PFSK-1 (cell line): ENCODE measurements around the gene DNAH9.

Experiments
- FOXP2 ChIP-seq: optimal IDR thresholded peaks from 2 replicates; pipeline ENCODE3; 2011; ENCODE audit warnings: borderline replicate concordance, control low read depth, inconsistent platforms; ENCODE audit not compliant: insufficient read depth; ENCODE audit errors: extremely low read length, extremely low read depth
- POLR2AphosphoS5 ChIP-seq: IDR thresholded peaks from 2 replicates; pipeline ENCODE4 v1.6.1; 2012; ENCODE audit warnings: low read depth, mild to moderate bottlenecking, control low read depth, low read length, moderate library complexity
- SIN3A ChIP-seq: IDR thresholded peaks from 2 replicates; pipeline ENCODE4 v1.6.1; 2012; ENCODE audit warnings: mild to moderate bottlenecking, low read length, moderate library complexity, borderline replicate concordance; ENCODE audit not compliant: insufficient read depth
- TAF1 ChIP-seq: IDR thresholded peaks from 2 replicates; pipeline ENCODE4 v1.6.1; 2012; ENCODE audit warnings: low read length, control low read depth, borderline replicate concordance; ENCODE audit not compliant: insufficient read depth
- TF ChIP-seq, protein P1 (sequence below), 2 experiments: IDR thresholded peaks; 2 replicates each; pipeline versions ENCODE4 v1.6.1 to v1.8.0; 2011 to 2012; ENCODE audit warnings: low read depth in 2 of 2, low read length in 2 of 2, control low read depth in 1 of 2, inconsistent platforms in 1 of 2, mild to moderate bottlenecking in 1 of 2, moderate library complexity in 1 of 2; ENCODE audit not compliant: insufficient read depth in 1 of 2

DNAH9 gene

DNA sequence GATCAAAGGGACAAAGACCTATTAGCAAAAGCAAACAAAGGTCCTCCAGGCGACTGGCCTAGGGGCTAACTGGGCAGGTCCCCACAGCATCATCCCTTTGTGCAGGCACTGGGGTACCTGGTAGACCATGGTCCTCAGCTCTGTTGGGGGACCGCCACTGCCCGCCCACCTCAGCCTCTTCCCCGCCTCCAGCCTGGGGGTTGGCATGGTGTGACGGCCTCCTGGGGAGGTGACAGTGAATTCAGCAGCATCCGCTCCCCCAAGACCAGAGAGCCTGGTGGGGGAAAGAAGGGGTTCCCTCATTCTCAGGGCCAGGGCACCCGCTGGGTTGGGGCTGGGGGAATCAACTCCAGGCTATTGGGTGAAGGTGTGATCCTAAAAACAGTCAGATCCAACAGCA, 38.7 kb upstream of the DNAH9 start:
- TF ChIP-seq POLR2AphosphoS5 (no peak), TAF1 (no peak), FOXP2 (no peak), SIN3A (no peak)
- TF ChIP-seq, protein P1, sequence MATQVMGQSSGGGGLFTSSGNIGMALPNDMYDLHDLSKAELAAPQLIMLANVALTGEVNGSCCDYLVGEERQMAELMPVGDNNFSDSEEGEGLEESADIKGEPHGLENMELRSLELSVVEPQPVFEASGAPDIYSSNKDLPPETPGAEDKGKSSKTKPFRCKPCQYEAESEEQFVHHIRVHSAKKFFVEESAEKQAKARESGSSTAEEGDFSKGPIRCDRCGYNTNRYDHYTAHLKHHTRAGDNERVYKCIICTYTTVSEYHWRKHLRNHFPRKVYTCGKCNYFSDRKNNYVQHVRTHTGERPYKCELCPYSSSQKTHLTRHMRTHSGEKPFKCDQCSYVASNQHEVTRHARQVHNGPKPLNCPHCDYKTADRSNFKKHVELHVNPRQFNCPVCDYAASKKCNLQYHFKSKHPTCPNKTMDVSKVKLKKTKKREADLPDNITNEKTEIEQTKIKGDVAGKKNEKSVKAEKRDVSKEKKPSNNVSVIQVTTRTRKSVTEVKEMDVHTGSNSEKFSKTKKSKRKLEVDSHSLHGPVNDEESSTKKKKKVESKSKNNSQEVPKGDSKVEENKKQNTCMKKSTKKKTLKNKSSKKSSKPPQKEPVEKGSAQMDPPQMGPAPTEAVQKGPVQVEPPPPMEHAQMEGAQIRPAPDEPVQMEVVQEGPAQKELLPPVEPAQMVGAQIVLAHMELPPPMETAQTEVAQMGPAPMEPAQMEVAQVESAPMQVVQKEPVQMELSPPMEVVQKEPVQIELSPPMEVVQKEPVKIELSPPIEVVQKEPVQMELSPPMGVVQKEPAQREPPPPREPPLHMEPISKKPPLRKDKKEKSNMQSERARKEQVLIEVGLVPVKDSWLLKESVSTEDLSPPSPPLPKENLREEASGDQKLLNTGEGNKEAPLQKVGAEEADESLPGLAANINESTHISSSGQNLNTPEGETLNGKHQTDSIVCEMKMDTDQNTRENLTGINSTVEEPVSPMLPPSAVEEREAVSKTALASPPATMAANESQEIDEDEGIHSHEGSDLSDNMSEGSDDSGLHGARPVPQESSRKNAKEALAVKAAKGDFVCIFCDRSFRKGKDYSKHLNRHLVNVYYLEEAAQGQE (IDR thresholded peaks at IDR 0.05; ENCODE audit: insufficient read depth in 1 of 2, low read depth in 2 of 2, low read length in 2 of 2) = no peak

DNA sequence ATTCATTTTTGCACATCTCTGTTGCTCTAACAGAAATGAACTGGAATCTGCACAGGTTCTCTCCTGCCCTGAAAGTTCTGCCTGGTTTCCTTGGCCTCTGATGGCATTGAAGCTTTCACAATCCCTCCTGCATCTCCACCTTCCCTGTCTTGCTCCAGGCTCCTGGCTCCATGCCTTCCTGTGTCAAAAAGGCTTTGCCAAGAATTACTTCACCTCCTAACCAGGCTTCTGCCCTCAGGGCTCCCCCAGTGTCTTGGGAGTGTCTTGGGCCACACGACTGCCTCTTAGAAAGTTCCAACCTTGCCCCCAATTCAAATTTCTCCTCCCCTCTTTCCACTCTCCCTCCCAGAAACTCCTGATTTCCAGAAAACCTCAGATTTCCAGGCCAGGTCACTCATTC, 37.0 kb upstream of the DNAH9 start:
- no peak for TF ChIP-seq FOXP2
- TF ChIP-seq SIN3A = no peak
- TF ChIP-seq POLR2AphosphoS5 = no peak
- TF ChIP-seq, protein P1 (IDR thresholded peaks at IDR 0.05; ENCODE audit: insufficient read depth in 1 of 2, low read depth in 2 of 2, low read length in 2 of 2) = no peak
- no peak for TF ChIP-seq TAF1

DNA sequence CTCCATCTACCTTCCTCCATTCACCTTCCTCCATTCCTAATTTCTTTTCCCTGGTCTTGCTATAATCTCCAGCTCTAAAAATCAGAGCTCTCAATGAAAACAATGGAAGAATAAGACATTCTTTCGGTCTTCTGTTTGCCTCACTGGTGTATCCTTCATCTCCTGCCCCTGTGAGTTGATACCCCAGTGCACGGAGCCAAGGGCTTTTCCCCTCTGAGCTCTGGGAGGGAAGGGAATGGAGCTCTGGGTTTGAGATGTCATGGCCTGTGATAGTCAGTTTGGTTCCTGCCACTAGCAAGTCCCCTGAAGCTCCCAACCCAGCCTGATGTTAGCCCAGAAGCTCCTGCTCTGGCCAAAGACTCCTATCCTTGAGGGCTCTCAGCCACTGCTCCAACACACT, 36.6 kb upstream of the DNAH9 start:
- TF ChIP-seq, protein P1 (IDR thresholded peaks at IDR 0.05; ENCODE audit: insufficient read depth in 1 of 2, low read depth in 2 of 2, low read length in 2 of 2) = no peak
- no peak for TF ChIP-seq SIN3A
- no peak for TF ChIP-seq TAF1
- TF ChIP-seq POLR2AphosphoS5 = no peak
- TF ChIP-seq FOXP2 = no peak

DNA sequence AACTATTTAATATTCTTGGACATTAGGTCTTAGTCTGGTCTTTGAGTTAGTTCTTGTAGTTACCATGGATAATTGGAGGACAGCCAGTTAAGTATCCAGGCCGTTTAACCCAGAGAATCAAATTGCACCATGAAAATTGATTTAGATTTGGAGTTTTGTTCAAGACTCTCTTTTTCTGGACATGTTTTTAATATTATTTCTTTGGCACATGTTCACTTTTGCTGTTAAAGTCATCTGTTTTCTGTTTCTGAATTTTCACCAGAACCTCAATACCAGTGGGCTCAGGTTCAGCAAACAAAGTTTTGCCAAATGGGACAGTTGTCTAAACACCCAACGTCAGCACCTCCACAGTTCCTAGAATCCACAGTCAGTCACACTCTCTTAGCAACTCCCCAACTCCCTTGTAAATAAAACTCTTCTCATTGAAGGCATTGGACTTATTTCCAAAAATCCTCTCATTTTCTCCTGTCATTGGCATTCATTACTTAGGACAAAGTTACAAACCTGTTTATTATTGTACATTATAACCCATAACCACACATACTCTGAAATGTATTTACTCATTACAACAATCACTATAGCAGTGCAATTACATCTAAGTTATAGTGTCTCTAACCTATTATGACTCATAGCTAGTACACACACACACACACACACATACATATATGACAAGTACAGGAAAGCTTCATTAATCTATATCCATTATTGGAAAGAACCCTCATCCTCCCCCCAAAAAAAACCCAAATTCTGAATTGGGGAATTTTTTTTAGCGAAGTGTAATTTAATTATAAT, 33.5 kb upstream of the DNAH9 start:
- TF ChIP-seq, protein P1 (IDR thresholded peaks at IDR 0.05; ENCODE audit: insufficient read depth in 1 of 2, low read depth in 2 of 2, low read length in 2 of 2) = no peak

DNA sequence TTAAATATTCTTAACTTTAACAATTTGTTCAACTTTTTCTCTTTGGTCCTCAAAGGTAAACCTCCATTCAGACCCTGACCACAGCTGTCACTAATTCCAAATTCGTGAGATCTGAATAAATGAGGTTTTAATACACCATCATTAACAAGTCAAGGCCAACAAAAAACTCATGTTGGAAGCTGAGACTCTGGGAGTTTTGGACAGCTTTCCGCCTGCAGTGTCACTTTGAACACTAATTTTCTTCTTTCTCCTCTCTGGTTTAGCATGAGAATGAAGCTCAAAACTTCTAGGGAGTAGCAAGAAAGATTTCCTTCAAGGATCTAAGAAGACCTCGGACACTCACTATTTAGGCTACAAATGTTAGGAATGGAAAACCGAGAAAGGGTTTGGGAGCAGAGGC, 32.7 kb upstream of the DNAH9 start:
- TF ChIP-seq FOXP2 (no peak), TAF1 (no peak), POLR2AphosphoS5 (no peak), SIN3A (no peak)
- TF ChIP-seq, protein P1 (IDR thresholded peaks at IDR 0.05; ENCODE audit: insufficient read depth in 1 of 2, low read depth in 2 of 2, low read length in 2 of 2) = no peak
